Measurements from ENCODE around the gene FHIT. TPM values are rescaled to one million over a fixed set of nuclear protein-coding genes. Genes with fewer than 3 reads are reported as not detected.
A peak's percentile ranks its signal among the peaks of the same experiment; 100 is the strongest.

Gene FHIT
- total RNA-seq, 2 experiments from 2014 or later = 6.5 to 9.0 TPM

DNA sequence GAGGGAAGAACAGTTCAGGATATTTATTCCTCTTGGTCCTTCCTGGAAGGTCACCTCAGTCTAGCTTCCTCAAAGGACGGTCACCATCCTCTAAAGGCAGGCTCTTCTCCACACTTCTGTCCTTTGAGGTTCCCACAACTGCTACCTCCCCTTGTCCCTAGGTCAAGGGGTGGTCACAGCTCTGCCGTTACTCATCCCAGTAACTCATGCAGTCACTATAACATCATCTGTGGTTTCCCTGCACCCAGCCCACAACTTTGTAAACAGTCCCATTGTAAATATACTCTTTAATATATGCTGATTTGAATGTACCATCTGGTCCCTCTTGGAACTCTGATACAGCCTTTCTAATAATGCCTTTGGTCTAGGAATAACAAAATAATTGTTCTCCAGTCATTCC, 887.4 kb downstream of the FHIT start:
- H3K4me3 Mint-ChIP-seq = no peak overlapping the region
- H3K36me3 Mint-ChIP-seq = peaks cover 4% of the 10 kb centered on the region
- H3K27ac Mint-ChIP-seq = peak overlapping the region; percentile 12
- CTCF ChIA-PET = no interaction called here
- peaks cover 3% of the 10 kb centered on the region for H3K9me3 Mint-ChIP-seq (ENCODE audit: low read depth)
- DNase-seq (peak; percentile 56), ATAC-seq (peak; percentile 49)
- peaks cover 17% of the 10 kb centered on the region for H3K4me1 Mint-ChIP-seq
- no peaks in the 10 kb centered on the region for H3K27me3 Mint-ChIP-seq

DNA sequence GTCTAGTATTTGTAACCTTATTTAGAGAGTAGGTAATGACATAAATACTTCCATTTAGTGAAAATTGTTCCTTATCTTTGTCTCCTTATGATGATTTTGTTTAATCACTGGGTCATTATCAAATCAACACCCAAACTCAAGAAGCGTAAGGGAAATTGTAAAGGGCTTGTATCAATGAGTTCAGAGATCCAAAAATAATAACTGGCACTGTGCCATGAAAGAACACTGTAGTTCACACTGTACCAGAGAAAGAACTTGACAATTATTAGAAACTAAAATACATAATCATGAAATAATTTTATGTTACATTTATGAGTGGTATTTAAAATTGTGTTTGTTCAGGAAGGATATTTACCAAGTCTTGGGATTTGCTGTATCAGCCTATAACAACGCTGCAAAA, 895.4 kb downstream of the FHIT start:
- Mint-ChIP-seq H3K27me3 (no peaks in the 10 kb centered on the region), H3K4me1 (no peaks in the 10 kb centered on the region), H3K4me3 (no peak overlapping the region), H3K27ac (no peak overlapping the region), H3K36me3 (no peaks in the 10 kb centered on the region), H3K9me3 (ENCODE audit: low read depth) (peaks cover 3% of the 10 kb centered on the region)
- no peak for ATAC-seq
- CTCF ChIA-PET = no interaction called here
- no peak for DNase-seq

DNA sequence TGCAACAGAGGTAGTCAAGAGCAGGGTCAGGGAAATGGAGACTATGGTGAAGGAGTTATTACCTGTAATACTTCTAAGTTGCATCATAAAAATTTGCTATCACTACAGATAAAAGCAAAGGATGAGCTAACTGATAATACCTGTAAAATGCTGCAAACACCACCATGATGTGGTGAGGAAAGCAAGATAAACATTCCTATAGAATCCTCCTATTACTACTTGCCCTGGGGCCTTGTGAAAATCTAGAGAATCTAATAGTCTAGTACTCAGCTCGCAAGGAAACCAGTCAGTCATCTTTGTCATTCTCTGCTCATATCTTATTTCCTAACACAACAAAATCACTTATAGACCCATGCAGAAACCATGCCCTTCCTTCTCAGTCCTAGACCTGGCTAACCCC, 899.8 kb downstream of the FHIT start:
- DNase-seq (no peak), ATAC-seq (no peak)
- Mint-ChIP-seq H3K27ac (no peak overlapping the region), H3K4me1 (no peaks in the 10 kb centered on the region), H3K27me3 (no peaks in the 10 kb centered on the region), H3K36me3 (no peaks in the 10 kb centered on the region), H3K4me3 (no peak overlapping the region), H3K9me3 (ENCODE audit: low read depth) (no peaks in the 10 kb centered on the region)
- CTCF ChIA-PET = no interaction called here

DNA sequence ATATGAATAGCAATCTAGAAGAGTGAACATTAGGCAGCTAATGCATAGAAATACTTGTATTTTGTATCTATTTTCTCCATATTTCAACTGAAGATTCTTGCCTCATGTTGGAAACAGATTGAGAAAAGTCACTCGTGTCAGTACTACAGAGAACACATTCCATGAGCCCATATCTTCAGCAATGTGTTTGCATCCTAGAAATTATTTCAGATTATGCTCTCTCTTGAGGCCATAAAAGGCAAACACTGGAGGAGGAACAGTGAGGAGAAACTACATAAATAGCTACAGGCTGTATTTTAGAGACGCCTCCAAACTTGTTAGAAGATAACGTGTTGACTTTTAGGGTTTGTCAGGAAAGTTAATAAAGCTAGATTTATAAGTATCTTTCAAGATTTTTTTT, 906.9 kb downstream of the FHIT start:
- no peaks in the 10 kb centered on the region for H3K4me1 Mint-ChIP-seq
- H3K27ac Mint-ChIP-seq = no peak overlapping the region
- H3K27me3 Mint-ChIP-seq = no peaks in the 10 kb centered on the region
- H3K9me3 Mint-ChIP-seq (ENCODE audit: low read depth) = no peaks in the 10 kb centered on the region
- DNase-seq (no peak), ATAC-seq (no peak)
- H3K36me3 Mint-ChIP-seq = no peaks in the 10 kb centered on the region
- CTCF ChIA-PET = no interaction called here
- no peak overlapping the region for H3K4me3 Mint-ChIP-seq

DNA sequence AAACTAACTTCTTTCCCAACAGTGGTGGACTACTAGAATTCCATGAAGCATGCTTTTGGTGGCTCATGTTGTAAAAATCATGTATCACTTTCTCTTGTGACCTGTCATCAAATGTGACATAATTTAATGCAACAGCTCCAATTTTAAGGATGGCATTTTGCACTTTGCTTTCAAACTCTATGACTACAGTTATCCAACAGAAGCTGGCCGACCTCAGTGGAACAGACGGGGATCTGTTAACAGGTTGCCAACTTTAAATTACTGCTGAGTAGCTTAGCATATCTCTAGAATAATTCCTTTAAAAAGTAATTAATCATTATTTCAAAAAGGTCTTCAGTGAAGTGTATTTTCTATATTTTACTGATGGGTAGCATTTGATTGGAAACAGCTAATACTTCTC, 907.4 kb downstream of the FHIT start:
- Mint-ChIP-seq H3K27me3 (no peaks in the 10 kb centered on the region), H3K9me3 (ENCODE audit: low read depth) (no peaks in the 10 kb centered on the region), H3K27ac (no peak overlapping the region), H3K4me3 (no peak overlapping the region), H3K36me3 (no peaks in the 10 kb centered on the region), H3K4me1 (no peaks in the 10 kb centered on the region)
- ATAC-seq (no peak), DNase-seq (no peak)
- CTCF ChIA-PET = no interaction called here

DNA sequence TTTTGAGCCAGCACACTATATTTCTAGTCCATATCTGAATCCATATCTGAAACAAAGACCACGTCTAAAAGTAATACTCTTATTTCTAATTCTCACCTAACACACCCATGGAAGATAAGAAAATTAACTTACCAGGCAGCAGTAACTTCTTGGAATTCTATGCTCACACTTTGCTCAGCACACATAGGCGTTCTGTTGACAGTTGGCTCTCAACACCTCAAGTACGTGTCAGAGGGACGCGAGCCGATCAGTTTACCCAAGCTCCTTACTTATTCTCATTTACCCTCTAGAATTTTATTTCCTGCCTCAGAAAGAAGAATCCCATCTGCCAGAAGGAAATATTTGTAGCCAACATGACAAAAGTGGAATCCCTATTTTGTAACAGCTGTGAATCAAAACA, 911.9 kb downstream of the FHIT start:
- CTCF ChIA-PET = no interaction called here
- Mint-ChIP-seq H3K36me3 (no peaks in the 10 kb centered on the region), H3K4me3 (no peak overlapping the region), H3K27me3 (no peaks in the 10 kb centered on the region), H3K9me3 (ENCODE audit: low read depth) (no peaks in the 10 kb centered on the region), H3K4me1 (peaks cover 3% of the 10 kb centered on the region), H3K27ac (no peak overlapping the region)
- ATAC-seq (no peak), DNase-seq (no peak)

DNA sequence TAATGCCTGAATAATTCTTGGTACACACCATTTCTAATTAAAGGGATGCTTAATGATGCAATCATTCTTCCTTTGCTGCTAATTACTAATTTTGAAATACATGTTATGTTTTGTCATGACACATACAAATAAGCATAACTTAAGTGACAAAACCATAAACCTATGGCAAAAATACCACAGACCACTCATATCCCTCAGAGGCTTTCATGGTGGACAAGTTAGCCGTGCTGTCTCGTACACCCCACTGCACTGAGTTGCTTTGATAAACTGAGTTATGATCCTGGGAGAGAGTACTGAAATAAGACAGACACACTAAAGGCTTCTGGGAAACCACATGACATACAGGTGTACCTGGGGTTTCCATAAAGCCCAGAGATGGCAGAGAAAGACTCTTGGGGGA, 913.8 kb downstream of the FHIT start:
- Mint-ChIP-seq H3K36me3 (no peaks in the 10 kb centered on the region), H3K9me3 (ENCODE audit: low read depth) (no peaks in the 10 kb centered on the region), H3K27me3 (no peaks in the 10 kb centered on the region), H3K27ac (no peak overlapping the region), H3K4me3 (no peak overlapping the region), H3K4me1 (peaks cover 7% of the 10 kb centered on the region)
- DNase-seq = no peak
- CTCF ChIA-PET = no interaction called here
- no peak for ATAC-seq

DNA sequence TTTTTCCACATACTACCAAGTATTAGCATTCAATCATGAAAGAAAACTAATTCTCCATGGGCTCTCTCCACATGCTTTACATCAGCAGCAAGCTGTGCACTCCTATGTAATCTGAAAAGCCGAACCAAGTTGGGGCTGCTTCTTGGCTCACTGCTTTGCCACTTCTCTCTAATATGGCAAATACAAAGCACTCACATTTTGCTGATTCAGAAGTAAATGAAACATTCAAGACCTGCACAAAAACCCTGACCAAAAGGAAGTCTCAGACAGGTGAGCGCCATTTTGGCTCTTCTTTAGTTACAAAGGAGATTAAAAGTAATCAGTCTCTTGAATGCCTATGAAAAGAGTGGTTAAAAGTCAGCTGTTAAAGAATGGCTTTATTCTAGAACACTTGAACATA, 915.2 kb downstream of the FHIT start:
- Mint-ChIP-seq H3K36me3 (no peaks in the 10 kb centered on the region), H3K4me1 (peaks cover 7% of the 10 kb centered on the region), H3K27ac (no peak overlapping the region), H3K4me3 (no peak overlapping the region), H3K27me3 (no peaks in the 10 kb centered on the region), H3K9me3 (ENCODE audit: low read depth) (no peaks in the 10 kb centered on the region)
- CTCF ChIA-PET = no interaction called here
- no peak for ATAC-seq
- no peak for DNase-seq

DNA sequence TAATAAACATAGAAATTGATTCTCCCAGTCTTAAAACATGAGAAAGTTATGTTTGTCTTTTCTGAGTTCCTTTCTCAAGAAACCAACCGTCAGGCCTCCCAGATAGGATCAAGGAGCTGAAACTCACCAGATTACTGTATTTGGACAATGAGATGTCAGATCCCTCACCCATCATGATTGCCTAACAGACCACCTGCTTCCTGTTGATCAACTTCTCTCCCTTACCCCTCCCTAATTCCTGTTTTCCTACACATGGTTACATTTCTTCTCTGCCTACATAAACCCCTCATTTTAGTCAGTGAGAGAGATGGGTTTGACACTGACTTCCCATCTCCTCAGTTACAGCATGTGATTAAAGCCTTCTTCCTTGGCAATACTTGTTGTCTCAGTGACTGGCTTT, 917.5 kb downstream of the FHIT start:
- Mint-ChIP-seq H3K4me3 (no peak overlapping the region), H3K36me3 (no peaks in the 10 kb centered on the region), H3K27me3 (no peaks in the 10 kb centered on the region), H3K27ac (no peak overlapping the region), H3K9me3 (ENCODE audit: low read depth) (no peaks in the 10 kb centered on the region), H3K4me1 (peaks cover 7% of the 10 kb centered on the region)
- ATAC-seq (no peak), DNase-seq (no peak)
- CTCF ChIA-PET = no interaction called here

DNA sequence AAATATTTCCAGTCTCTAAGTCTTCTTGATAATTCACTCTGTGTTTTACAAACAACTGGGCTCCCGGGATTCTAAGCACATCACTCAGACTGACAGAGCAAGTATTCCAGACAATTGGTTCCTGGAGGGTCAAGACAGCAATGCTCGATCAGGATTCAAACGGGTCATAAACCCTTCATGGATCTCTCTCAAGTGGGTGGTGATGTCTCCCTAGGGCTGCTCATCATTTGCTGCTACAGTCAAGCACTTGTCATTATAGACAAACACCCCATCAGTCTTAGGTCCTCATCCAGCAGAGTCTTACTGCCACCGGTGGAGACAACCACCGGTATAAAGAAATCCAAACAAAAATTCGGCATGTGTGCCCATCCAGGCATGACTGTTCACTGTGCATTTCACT, 921.1 kb downstream of the FHIT start:
- Mint-ChIP-seq H3K27ac (no peak overlapping the region), H3K27me3 (no peaks in the 10 kb centered on the region), H3K4me3 (no peak overlapping the region), H3K4me1 (peaks cover 4% of the 10 kb centered on the region), H3K36me3 (no peaks in the 10 kb centered on the region), H3K9me3 (ENCODE audit: low read depth) (no peaks in the 10 kb centered on the region)
- CTCF ChIA-PET = no interaction called here
- DNase-seq = no peak
- no peak for ATAC-seq

DNA sequence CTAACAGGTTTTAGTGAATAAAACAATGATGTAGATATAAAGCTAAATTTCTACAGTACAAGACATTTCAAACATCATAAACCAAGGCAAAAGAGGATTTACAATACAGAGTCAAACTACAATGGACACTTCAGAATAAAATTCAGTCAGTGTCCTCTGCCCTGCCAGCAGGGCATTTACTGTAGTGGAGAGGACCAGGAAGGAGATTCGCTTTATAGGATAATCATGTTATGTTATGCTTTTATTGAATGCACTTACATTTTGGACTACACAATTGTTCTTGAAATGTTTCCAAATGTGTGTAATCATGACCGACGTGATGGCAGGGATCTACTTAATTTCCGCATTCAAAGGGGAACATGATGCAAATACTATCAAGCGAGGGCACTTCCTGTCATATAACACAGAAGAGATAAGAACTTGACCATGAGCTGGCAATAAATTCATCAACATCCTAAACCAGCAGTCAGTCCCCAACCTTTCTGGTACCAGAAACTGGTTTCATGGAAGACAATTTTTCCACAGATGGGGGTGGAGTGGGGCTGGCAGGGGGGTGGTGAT, 925.6 kb downstream of the FHIT start:
- H3K36me3 Mint-ChIP-seq = no peaks in the 10 kb centered on the region
- CTCF ChIA-PET = no interaction called here
- no peak overlapping the region for H3K4me3 Mint-ChIP-seq
- no peak for DNase-seq
- no peaks in the 10 kb centered on the region for H3K27me3 Mint-ChIP-seq
- no peak overlapping the region for H3K27ac Mint-ChIP-seq
- H3K9me3 Mint-ChIP-seq (ENCODE audit: low read depth) = no peaks in the 10 kb centered on the region
- ATAC-seq = no peak
- H3K4me1 Mint-ChIP-seq = no peaks in the 10 kb centered on the region

DNA sequence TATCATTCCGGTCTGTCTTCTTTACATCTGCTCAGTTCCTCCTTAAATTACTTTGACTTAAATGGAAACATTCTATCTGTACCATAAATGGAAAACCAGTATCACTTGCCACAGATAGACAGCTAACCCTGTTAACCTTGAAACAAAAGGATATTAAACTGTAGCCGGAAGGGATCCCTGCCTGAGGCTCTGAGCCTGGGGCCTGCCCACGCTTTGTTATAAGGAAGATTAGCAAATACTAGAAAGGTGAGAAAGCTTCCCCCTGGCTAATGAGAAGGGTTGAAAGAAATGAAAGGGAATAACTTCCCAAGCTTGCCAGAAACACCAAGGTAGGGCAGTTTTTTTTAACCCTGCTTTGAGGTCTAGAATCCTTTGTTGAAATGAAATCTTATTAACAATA, 927.6 kb downstream of the FHIT start:
- ATAC-seq = no peak
- Mint-ChIP-seq H3K4me1 (no peaks in the 10 kb centered on the region), H3K36me3 (no peaks in the 10 kb centered on the region), H3K27ac (no peak overlapping the region), H3K27me3 (no peaks in the 10 kb centered on the region), H3K4me3 (no peak overlapping the region), H3K9me3 (ENCODE audit: low read depth) (no peaks in the 10 kb centered on the region)
- CTCF ChIA-PET = no interaction called here
- no peak for DNase-seq

DNA sequence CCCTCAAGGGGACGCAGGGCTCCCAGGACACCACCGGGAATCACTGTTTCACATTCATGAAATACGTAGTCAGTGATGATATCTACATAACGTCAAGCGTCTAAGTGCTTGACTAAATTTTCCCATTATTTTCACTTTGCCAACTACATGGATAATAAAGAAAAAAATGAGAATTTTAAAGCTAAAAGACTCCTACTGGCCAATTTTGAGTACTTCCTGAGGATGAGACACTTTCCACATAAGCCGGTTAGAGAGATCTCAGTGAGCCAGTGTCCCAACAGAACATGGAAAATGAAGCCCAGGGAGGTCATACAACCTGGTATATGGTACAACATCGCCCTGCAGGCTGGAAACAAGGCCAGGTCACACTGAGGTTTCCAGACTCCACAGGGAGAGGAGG, 928.1 kb downstream of the FHIT start:
- Mint-ChIP-seq H3K4me1 (no peaks in the 10 kb centered on the region), H3K27ac (no peak overlapping the region), H3K9me3 (ENCODE audit: low read depth) (no peaks in the 10 kb centered on the region), H3K36me3 (no peaks in the 10 kb centered on the region), H3K27me3 (no peaks in the 10 kb centered on the region), H3K4me3 (no peak overlapping the region)
- CTCF ChIA-PET = no interaction called here
- ATAC-seq (no peak), DNase-seq (no peak)

DNA sequence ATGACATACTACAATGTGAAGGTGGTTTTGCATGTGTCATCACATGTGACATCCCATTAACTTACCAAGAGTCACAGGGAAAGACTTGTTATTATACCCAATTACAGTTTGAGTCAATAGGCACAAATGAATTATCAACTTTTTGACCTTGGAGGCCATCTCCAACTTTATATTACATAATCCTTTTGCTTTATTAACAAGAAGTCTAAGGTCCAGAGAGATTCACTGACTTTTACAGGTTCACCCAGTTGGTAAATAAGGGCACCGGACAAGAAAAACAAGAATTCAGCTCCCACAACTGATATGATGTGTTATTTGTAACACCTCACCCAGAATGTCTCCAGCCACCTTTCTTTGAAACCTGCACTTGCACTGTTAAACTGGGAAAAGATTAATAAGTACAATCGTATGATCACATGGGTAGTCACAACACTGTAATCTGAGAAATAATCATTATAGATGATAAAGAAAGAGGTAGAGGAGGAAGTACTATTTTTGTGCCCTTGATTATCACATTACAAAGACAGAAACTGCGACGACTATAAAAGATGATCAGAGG, 928.9 kb downstream of the FHIT start:
- H3K4me1 Mint-ChIP-seq = no peaks in the 10 kb centered on the region
- DNase-seq (no peak), ATAC-seq (no peak)
- no peaks in the 10 kb centered on the region for H3K9me3 Mint-ChIP-seq (ENCODE audit: low read depth)
- H3K27me3 Mint-ChIP-seq = no peaks in the 10 kb centered on the region
- H3K36me3 Mint-ChIP-seq = no peaks in the 10 kb centered on the region
- H3K27ac Mint-ChIP-seq = no peak overlapping the region
- no peak overlapping the region for H3K4me3 Mint-ChIP-seq
- CTCF ChIA-PET = no interaction called here
